KMS-11 (cell line): ENCODE results near the gene PMFBP1.

Experiments
- H2AFZ ChIP-seq: fragments of 200-600 bp; sonication (generic); 2 replicates; pipeline ENCODE4 v1.6.1; 2016; ENCODE audit warnings: antibody characterized with exemption, mixed run types, low read depth
- H3K27ac ChIP-seq: fragments of 200-600 bp; sonication (generic); 2 replicates; pipeline ENCODE4 v1.6.1; 2016; ENCODE audit warnings: mild to moderate bottlenecking, mixed run types
- H3K27me3 ChIP-seq: fragments of 200-600 bp; sonication (generic); 2 replicates; pipeline ENCODE4 v1.6.1; 2017; ENCODE audit warnings: mild to moderate bottlenecking, low read depth, mixed run types, moderate library complexity; ENCODE audit not compliant: insufficient read depth
- H3K36me3 ChIP-seq: fragments of 200-600 bp; sonication (generic); 2 replicates; pipeline ENCODE4 v1.6.1; 2017; ENCODE audit warnings: mild to moderate bottlenecking, mixed run types; ENCODE audit not compliant: insufficient read depth
- H3K4me1 ChIP-seq: fragments of 200-600 bp; sonication (generic); 2 replicates; pipeline ENCODE4 v1.6.1; 2016; ENCODE audit warnings: mild to moderate bottlenecking, low read depth, mixed run types; ENCODE audit not compliant: poor library complexity, severe bottlenecking
- H3K4me2 ChIP-seq: fragments of 200-600 bp; sonication (generic); 2 replicates; pipeline ENCODE4 v1.7.0; 2016; ENCODE audit warnings: mild to moderate bottlenecking, mixed run types
- H3K4me3 ChIP-seq: fragments of 200-600 bp; sonication (generic); IDR thresholded peaks from 2 replicates; pipeline ENCODE4 v1.6.1; 2017; ENCODE audit warnings: low read depth, low read length, mixed read lengths; ENCODE audit not compliant: insufficient read depth
- H3K79me2 ChIP-seq: fragments of 200-600 bp; sonication (generic); 2 replicates; pipeline ENCODE4 v1.6.1; 2016; ENCODE audit warnings: low read depth, mixed run types; ENCODE audit not compliant: insufficient read depth
- H3K9ac ChIP-seq: fragments of 200-600 bp; sonication (generic); 2 replicates; pipeline ENCODE4 v1.6.1; 2016; ENCODE audit warnings: mild to moderate bottlenecking, mixed run types
- H4K20me1 ChIP-seq: fragments of 200-600 bp; sonication (generic); 2 replicates; pipeline ENCODE4 v1.6.1; 2016; ENCODE audit warnings: mild to moderate bottlenecking, mixed run types; ENCODE audit not compliant: insufficient read depth
- TF ChIP-seq, protein P1 (sequence below): fragments of 200-600 bp; sonication (generic); conservative IDR thresholded peaks from 2 replicates; pipeline ENCODE4 v1.6.1; 2017; ENCODE audit warnings: low read depth, mild to moderate bottlenecking, antibody characterized with exemption, low read length, moderate library complexity, mixed read lengths

Gene PMFBP1

DNA sequence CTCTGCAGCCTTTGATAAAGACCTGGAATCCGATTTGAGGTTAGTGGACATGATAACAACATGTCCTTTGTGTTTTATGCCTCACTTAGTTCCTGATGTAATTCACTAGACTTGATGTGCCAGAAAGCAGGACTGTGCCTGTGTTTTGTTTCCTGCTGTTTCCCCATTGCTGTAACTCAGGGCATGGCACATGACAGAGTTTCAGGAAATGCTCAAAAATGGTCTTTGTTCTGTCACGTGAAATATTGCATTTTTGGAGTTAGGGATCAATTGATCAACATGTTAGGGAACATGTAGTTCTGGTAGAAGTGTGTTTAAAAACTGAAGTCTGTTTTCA is 45.6 kb downstream of the PMFBP1 start:
- H3K27ac ChIP-seq: no peak overlapping the region
- no peaks in the 10 kb centered on the region for H3K36me3 ChIP-seq
- H3K79me2 ChIP-seq: no peaks in the 10 kb centered on the region
- H4K20me1 ChIP-seq: no peaks in the 10 kb centered on the region
- H3K27me3 ChIP-seq: no peaks in the 10 kb centered on the region
- no peak overlapping the region for H3K4me3 ChIP-seq
- TF ChIP-seq, protein P1, sequence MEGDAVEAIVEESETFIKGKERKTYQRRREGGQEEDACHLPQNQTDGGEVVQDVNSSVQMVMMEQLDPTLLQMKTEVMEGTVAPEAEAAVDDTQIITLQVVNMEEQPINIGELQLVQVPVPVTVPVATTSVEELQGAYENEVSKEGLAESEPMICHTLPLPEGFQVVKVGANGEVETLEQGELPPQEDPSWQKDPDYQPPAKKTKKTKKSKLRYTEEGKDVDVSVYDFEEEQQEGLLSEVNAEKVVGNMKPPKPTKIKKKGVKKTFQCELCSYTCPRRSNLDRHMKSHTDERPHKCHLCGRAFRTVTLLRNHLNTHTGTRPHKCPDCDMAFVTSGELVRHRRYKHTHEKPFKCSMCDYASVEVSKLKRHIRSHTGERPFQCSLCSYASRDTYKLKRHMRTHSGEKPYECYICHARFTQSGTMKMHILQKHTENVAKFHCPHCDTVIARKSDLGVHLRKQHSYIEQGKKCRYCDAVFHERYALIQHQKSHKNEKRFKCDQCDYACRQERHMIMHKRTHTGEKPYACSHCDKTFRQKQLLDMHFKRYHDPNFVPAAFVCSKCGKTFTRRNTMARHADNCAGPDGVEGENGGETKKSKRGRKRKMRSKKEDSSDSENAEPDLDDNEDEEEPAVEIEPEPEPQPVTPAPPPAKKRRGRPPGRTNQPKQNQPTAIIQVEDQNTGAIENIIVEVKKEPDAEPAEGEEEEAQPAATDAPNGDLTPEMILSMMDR: no peak
- no peak overlapping the region for H2AFZ ChIP-seq
- H3K4me1 ChIP-seq: peaks cover 8% of the 10 kb centered on the region
- no peak overlapping the region for H3K4me2 ChIP-seq
- no peak overlapping the region for H3K9ac ChIP-seq

GRCh38 chr16:72125635-72126428 is 46.1 kb downstream of the PMFBP1 start:
- Histone ChIP-seq H3K4me3 (no peak overlapping the region), H3K27me3 (no peaks in the 10 kb centered on the region), H3K4me2 (no peak overlapping the region), H3K4me1 (peaks cover 8% of the 10 kb centered on the region), H4K20me1 (no peaks in the 10 kb centered on the region), H2AFZ (no peak overlapping the region), H3K79me2 (no peaks in the 10 kb centered on the region), H3K36me3 (no peaks in the 10 kb centered on the region), H3K27ac (no peak overlapping the region), H3K9ac (no peak overlapping the region)
- TF ChIP-seq, protein P1: no peak

- no peaks in the 10 kb centered on the region for H4K20me1 ChIP-seq
- no peak overlapping the region for H3K9ac ChIP-seq
- H3K4me2 ChIP-seq: no peak overlapping the region
- H3K4me3 ChIP-seq: no peak overlapping the region
- no peaks in the 10 kb centered on the region for H3K79me2 ChIP-seq
- H3K27ac ChIP-seq: no peak overlapping the region
- H2AFZ ChIP-seq: no peak overlapping the region; the same call in 1 of the 2 replicates
- no peaks in the 10 kb centered on the region for H3K36me3 ChIP-seq
- TF ChIP-seq, protein P1: peak; percentile 87
- no peaks in the 10 kb centered on the region for H3K27me3 ChIP-seq
- H3K4me1 ChIP-seq: peaks cover 8% of the 10 kb centered on the region
Measured at GRCh38 chr16:72124761-72125634, 47.0 kb downstream of the PMFBP1 start.

DNA sequence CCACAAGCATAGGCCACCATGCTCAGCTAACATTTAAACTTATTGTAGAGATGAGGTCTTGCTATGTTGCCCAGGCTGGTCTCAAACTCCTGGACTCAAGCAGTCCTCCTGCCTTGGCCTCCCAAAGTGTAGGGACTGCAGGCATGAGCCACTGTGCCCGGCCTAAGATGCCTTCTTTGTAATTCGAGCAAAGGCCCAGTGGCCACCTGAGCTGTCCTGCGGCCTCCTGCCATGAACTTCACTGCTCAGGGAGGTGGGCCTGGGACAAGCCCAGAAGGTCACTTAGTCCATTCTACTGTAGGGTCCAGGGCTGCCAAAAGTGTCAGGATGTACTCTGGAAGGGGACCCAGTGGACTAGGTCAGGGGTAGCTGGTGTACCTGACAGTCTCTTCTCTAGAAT is 47.8 kb downstream of the PMFBP1 start:
- TF ChIP-seq, protein P1: no peak
- H3K4me1 ChIP-seq: peaks cover 8% of the 10 kb centered on the region
- no peak overlapping the region for H3K4me3 ChIP-seq
- no peak overlapping the region for H3K4me2 ChIP-seq
- no peak overlapping the region for H3K9ac ChIP-seq
- no peaks in the 10 kb centered on the region for H3K27me3 ChIP-seq
- no peaks in the 10 kb centered on the region for H3K79me2 ChIP-seq
- H3K36me3 ChIP-seq: no peaks in the 10 kb centered on the region
- H3K27ac ChIP-seq: no peak overlapping the region
- H4K20me1 ChIP-seq: no peaks in the 10 kb centered on the region
- H2AFZ ChIP-seq: no peak overlapping the region
